HepG2 (cell line): ENCODE results near the gene LRRC42. TPM values are rescaled to one million over a fixed set of nuclear protein-coding genes. Genes with fewer than 3 reads are reported as not detected.

ENCODE experiments used
- CHCHD3 ChIP-seq: sonication (generic); formaldehyde crosslinking; IDR thresholded peaks from 2 replicates; pipeline ENCODE4 v1.8.0; 2022; ENCODE audit warnings: mild to moderate bottlenecking, missing genetic modification reagents, moderate library complexity
- NCOR1 ChIP-seq: fragments of 200-600 bp; sonication (generic); IDR thresholded peaks from 2 replicates; pipeline ENCODE4 v1.7.0; 2017; ENCODE audit warnings: antibody characterized with exemption, low read length, borderline replicate concordance
- ZFP82 ChIP-seq: sonication (generic); formaldehyde crosslinking; IDR thresholded peaks from 2 replicates; pipeline ENCODE4 v1.5.1; 2020; ENCODE audit warnings: mild to moderate bottlenecking, missing genetic modification reagents, borderline replicate concordance
- ZKSCAN8 ChIP-seq: IDR thresholded peaks from 2 replicates; pipeline ENCODE4 v1.6.1; 2016; ENCODE audit warnings: borderline replicate concordance, missing genetic modification reagents, missing compliant biosample characterization
- ZNF558 ChIP-seq: sonication (generic); formaldehyde crosslinking; IDR thresholded peaks from 2 replicates; pipeline ENCODE4 v1.9.0; 2022; ENCODE audit warnings: mild to moderate bottlenecking, missing genetic modification reagents, borderline replicate concordance
- ZNF746 ChIP-seq: sonication (generic); formaldehyde crosslinking; IDR thresholded peaks from 2 replicates; pipeline ENCODE4 v1.8.0; 2022; ENCODE audit warnings: mild to moderate bottlenecking, missing genetic modification reagents
- polyA plus RNA-seq, 8 experiments: library from polyadenylated mRNA; depleted of rRNA in 3 of 8; stranded (reverse) in 7 of 8; unstranded in 1 of 8; fragments of >200 nt; fragmentation: Illumina TruSeq in 4 of 8; extraction: Trizol in 4 of 8; gene quantifications; 2 replicates each; pipeline versions ENCODE4 v1.2.1 to v1.2.3, GENCODE V29; 2011 to 2016; ENCODE audit warnings: low read depth in 4 of 8, missing spikeins in 1 of 8, mixed read lengths in 1 of 8; ENCODE audit not compliant: insufficient read depth in 1 of 8
- total RNA-seq, 5 experiments: library from RNA; depleted of rRNA; stranded (reverse); fragments of >200 nt; fragmentation: Illumina TruSeq; extraction: Trizol; gene quantifications; 2 replicates each; pipeline ENCODE4 v1.2.3, GENCODE V29; 2016; ENCODE audit warnings: low read depth in 1 of 5
- TF ChIP-seq, protein P1 (sequence below): sonication (generic); formaldehyde crosslinking; IDR thresholded peaks from 2 replicates; pipeline ENCODE4 v1.4.0; 2020; ENCODE audit warnings: missing genetic modification reagents
- TF ChIP-seq, protein P2 (sequence below): fragments of 450-650 bp; IDR thresholded peaks from 2 replicates; pipeline ENCODE4 v1.6.1; 2017; ENCODE audit warnings: mild to moderate bottlenecking
- TF ChIP-seq, protein P3 (sequence below): sonication (generic); formaldehyde crosslinking; IDR thresholded peaks from 2 replicates; pipeline ENCODE4 v1.9.0; 2021; ENCODE audit warnings: missing genetic modification reagents, mild to moderate bottlenecking, borderline replicate concordance
- TF ChIP-seq, protein P4 (sequence below): sonication (generic); formaldehyde crosslinking; IDR thresholded peaks from 2 replicates; pipeline ENCODE4 v1.4.0; 2020; ENCODE audit warnings: missing genetic modification reagents

LRRC42 gene
- total and polyA plus RNA-seq, 2 of the 13 experiments (the other 11 are each of a cell fraction or from before 2014, with no cell fraction given), result 30.6 to 43.6 TPM

DNA sequence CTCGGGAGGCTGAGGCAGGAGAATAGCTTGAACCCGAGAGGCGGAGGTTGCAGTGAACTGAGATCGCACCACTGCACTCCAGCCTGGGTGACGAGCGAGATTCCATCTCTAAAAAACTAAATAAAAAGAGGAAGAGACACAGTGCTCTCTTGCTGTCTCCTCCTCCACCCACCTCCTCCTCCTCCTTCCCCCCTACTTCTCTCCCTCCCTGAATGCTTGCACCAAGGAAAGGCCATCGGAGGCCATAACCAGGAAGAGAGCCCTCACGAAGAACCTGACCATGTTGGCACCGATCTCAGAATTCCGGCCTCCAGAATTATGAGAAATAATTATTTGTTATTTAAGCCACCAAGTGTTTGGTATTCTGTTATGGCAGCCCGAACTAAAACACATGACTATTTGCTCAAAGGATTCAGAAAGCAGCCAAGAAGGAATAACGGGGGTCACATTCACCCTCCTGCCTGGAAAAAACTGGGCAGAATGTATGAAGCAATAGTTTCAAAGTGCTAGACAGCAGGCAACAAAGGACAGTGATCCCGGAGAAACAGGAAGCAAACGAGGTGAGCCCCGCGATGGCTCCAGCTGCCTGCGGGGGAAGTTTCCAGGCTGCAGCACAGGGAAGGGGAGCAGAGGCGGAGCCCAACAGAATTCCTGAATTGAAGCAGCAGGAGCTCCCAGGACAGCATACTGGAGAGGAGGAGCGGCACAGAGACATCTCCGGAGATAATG lies 36.0 kb downstream of the LRRC42 start (continued):
- TF ChIP-seq, protein P1, sequence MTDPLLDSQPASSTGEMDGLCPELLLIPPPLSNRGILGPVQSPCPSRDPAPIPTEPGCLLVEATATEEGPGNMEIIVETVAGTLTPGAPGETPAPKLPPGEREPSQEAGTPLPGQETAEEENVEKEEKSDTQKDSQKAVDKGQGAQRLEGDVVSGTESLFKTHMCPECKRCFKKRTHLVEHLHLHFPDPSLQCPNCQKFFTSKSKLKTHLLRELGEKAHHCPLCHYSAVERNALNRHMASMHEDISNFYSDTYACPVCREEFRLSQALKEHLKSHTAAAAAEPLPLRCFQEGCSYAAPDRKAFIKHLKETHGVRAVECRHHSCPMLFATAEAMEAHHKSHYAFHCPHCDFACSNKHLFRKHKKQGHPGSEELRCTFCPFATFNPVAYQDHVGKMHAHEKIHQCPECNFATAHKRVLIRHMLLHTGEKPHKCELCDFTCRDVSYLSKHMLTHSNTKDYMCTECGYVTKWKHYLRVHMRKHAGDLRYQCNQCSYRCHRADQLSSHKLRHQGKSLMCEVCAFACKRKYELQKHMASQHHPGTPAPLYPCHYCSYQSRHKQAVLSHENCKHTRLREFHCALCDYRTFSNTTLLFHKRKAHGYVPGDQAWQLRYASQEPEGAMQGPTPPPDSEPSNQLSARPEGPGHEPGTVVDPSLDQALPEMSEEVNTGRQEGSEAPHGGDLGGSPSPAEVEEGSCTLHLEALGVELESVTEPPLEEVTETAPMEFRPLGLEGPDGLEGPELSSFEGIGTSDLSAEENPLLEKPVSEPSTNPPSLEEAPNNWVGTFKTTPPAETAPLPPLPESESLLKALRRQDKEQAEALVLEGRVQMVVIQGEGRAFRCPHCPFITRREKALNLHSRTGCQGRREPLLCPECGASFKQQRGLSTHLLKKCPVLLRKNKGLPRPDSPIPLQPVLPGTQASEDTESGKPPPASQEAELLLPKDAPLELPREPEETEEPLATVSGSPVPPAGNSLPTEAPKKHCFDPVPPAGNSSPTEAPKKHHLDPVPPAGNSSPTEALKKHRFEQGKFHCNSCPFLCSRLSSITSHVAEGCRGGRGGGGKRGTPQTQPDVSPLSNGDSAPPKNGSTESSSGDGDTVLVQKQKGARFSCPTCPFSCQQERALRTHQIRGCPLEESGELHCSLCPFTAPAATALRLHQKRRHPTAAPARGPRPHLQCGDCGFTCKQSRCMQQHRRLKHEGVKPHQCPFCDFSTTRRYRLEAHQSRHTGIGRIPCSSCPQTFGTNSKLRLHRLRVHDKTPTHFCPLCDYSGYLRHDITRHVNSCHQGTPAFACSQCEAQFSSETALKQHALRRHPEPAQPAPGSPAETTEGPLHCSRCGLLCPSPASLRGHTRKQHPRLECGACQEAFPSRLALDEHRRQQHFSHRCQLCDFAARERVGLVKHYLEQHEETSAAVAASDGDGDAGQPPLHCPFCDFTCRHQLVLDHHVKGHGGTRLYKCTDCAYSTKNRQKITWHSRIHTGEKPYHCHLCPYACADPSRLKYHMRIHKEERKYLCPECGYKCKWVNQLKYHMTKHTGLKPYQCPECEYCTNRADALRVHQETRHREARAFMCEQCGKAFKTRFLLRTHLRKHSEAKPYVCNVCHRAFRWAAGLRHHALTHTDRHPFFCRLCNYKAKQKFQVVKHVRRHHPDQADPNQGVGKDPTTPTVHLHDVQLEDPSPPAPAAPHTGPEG (CRISPR knock-in tag), result no peak
- TF ChIP-seq ZNF746, result no peak
- TF ChIP-seq, protein P2, sequence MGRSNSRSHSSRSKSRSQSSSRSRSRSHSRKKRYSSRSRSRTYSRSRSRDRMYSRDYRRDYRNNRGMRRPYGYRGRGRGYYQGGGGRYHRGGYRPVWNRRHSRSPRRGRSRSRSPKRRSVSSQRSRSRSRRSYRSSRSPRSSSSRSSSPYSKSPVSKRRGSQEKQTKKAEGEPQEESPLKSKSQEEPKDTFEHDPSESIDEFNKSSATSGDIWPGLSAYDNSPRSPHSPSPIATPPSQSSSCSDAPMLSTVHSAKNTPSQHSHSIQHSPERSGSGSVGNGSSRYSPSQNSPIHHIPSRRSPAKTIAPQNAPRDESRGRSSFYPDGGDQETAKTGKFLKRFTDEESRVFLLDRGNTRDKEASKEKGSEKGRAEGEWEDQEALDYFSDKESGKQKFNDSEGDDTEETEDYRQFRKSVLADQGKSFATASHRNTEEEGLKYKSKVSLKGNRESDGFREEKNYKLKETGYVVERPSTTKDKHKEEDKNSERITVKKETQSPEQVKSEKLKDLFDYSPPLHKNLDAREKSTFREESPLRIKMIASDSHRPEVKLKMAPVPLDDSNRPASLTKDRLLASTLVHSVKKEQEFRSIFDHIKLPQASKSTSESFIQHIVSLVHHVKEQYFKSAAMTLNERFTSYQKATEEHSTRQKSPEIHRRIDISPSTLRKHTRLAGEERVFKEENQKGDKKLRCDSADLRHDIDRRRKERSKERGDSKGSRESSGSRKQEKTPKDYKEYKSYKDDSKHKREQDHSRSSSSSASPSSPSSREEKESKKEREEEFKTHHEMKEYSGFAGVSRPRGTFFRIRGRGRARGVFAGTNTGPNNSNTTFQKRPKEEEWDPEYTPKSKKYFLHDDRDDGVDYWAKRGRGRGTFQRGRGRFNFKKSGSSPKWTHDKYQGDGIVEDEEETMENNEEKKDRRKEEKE, result no peak
- TF ChIP-seq, protein P3, sequence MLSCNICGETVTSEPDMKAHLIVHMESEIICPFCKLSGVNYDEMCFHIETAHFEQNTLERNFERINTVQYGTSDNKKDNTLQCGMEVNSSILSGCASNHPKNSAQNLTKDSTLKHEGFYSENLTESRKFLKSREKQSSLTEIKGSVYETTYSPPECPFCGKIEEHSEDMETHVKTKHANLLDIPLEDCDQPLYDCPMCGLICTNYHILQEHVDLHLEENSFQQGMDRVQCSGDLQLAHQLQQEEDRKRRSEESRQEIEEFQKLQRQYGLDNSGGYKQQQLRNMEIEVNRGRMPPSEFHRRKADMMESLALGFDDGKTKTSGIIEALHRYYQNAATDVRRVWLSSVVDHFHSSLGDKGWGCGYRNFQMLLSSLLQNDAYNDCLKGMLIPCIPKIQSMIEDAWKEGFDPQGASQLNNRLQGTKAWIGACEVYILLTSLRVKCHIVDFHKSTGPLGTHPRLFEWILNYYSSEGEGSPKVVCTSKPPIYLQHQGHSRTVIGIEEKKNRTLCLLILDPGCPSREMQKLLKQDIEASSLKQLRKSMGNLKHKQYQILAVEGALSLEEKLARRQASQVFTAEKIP (CRISPR knock-in tag), result no peak
- no peak for TF ChIP-seq ZFP82
- TF ChIP-seq ZKSCAN8 (CRISPR knock-in tag), result no peak
- TF ChIP-seq ZNF558 (CRISPR knock-in tag), result no peak
- TF ChIP-seq CHCHD3 (CRISPR knock-in tag), result no peak
- TF ChIP-seq, protein P4, sequence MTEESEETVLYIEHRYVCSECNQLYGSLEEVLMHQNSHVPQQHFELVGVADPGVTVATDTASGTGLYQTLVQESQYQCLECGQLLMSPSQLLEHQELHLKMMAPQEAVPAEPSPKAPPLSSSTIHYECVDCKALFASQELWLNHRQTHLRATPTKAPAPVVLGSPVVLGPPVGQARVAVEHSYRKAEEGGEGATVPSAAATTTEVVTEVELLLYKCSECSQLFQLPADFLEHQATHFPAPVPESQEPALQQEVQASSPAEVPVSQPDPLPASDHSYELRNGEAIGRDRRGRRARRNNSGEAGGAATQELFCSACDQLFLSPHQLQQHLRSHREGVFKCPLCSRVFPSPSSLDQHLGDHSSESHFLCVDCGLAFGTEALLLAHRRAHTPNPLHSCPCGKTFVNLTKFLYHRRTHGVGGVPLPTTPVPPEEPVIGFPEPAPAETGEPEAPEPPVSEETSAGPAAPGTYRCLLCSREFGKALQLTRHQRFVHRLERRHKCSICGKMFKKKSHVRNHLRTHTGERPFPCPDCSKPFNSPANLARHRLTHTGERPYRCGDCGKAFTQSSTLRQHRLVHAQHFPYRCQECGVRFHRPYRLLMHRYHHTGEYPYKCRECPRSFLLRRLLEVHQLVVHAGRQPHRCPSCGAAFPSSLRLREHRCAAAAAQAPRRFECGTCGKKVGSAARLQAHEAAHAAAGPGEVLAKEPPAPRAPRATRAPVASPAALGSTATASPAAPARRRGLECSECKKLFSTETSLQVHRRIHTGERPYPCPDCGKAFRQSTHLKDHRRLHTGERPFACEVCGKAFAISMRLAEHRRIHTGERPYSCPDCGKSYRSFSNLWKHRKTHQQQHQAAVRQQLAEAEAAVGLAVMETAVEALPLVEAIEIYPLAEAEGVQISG (CRISPR knock-in tag), result 0 out of 2 replicates have a peak, but pooled peaks have one; percentile 17
- 0 out of 2 replicates have a peak, but pooled peaks have one; percentile 40 for TF ChIP-seq NCOR1
